ENCODE measurements around the gene BTG2.

DNA sequence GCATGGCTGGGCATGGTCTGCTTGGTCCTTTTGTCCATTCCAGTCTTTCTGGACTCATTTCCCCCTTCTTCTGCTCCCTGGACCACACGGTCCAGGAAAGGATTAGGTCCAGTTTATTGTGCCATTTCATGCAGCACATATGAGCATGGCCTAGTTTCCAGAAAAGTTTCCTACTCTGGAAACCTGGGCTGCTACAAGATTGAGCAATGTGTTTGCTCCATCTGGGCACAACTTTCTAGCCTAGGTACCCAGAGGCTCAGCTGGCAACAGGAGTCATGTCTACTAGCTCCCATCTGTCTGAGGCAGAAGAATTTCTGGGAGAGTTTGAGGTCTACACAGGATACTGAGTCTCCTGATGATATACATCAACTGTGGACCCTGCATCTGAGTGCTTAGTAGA is 30.8 kb downstream of the BTG2 start:
- TF ChIP-seq CTCF (IDR thresholded peaks at IDR 0.05; ENCODE audit: low read length), result no peak
- no peak for TF ChIP-seq EZH2 (IDR thresholded peaks at IDR 0.05; ENCODE audit: borderline replicate concordance, low read length)
